Esophagus muscularis mucosa (tissue), 4 donors: ENCODE measurements around the gene AKAP6.

Experiments
- EP300 ChIP-seq: sonication (generic); formaldehyde crosslinking; IDR thresholded peaks from one replicate; pipeline ENCODE4 v1.6.1; 2017; ENCODE audit warnings: antibody characterized with exemption
- POLR2A ChIP-seq: fragments of 450-650 bp; IDR thresholded peaks from one replicate; pipeline ENCODE4 v1.6.1; 2017; ENCODE audit warnings: antibody characterized with exemption, moderate library complexity, mild to moderate bottlenecking, low read depth
- POLR2AphosphoS5 ChIP-seq, 2 donors: sonication (generic); formaldehyde crosslinking; IDR thresholded peaks; one replicate each; pipeline ENCODE4 v1.6.1; 2017; ENCODE audit warnings: antibody characterized with exemption in 2 of 2
- TF ChIP-seq, protein P1 (sequence below), 3 experiments: fragments of 200-600 bp in 2 of 3; fragments of 450-650 bp in 1 of 3; sonication (generic) in 2 of 3; IDR thresholded peaks; one replicate each; pipeline ENCODE4 v1.5.1; 2017 to 2019; ENCODE audit warnings: antibody characterized with exemption in 3 of 3, mild to moderate bottlenecking in 2 of 3, moderate library complexity in 1 of 3

DNA sequence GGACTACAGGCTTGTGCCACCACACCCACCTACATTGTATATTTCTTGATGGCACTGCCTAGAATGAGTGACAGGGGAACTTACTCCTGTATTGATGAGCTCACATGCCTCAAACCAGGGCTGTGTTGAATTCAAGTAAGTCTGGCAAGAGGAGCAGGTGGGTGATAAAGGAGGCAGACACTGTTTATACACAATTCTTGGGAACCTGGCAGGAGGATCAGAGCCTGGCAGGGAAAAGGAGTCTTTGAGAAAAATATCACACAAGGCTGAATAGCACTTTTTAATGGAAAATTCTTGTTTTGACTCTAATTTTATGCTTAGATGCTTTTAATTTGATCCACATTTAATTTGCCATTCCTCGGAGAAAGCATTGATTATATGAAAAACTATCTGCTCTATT, 316.5 kb downstream of the AKAP6 start:
- TF ChIP-seq, protein P1, sequence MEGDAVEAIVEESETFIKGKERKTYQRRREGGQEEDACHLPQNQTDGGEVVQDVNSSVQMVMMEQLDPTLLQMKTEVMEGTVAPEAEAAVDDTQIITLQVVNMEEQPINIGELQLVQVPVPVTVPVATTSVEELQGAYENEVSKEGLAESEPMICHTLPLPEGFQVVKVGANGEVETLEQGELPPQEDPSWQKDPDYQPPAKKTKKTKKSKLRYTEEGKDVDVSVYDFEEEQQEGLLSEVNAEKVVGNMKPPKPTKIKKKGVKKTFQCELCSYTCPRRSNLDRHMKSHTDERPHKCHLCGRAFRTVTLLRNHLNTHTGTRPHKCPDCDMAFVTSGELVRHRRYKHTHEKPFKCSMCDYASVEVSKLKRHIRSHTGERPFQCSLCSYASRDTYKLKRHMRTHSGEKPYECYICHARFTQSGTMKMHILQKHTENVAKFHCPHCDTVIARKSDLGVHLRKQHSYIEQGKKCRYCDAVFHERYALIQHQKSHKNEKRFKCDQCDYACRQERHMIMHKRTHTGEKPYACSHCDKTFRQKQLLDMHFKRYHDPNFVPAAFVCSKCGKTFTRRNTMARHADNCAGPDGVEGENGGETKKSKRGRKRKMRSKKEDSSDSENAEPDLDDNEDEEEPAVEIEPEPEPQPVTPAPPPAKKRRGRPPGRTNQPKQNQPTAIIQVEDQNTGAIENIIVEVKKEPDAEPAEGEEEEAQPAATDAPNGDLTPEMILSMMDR (IDR thresholded peaks at IDR 0.05), result no peak
- no peak for TF ChIP-seq POLR2A
- no peak for TF ChIP-seq POLR2AphosphoS5 (IDR thresholded peaks at IDR 0.05)
- no peak for TF ChIP-seq EP300
